ENCODE data around the gene GARIN5B.
A peak's percentile ranks its signal among the peaks of the same experiment; 100 is the strongest.

GARIN5B gene

DNA sequence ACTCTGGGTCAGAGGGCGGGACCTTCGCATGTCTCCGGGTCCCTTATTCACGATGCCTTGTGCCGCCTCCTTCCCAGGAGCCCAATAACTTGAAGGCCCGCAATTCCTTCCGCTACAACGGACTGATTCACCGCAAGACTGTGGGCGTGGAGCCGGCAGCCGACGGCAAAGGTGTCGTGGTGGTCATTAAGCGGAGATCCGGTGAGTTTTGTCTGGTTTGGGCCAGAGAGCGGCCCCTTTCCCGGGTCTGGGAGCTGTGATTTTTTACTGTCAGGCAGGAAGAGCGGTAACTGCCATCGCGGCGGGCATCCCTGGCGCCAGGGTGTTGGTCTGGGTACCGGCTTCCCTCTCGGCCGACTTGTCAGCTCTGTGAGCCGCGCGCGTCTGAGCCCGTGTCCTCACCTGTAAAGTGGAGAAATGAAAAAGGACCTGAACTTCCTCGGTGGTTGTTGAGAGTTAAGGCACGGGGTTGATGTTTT lies 23.5 kb upstream of the GARIN5B start:
- H3K4me3 ChIP-seq (ENCODE audit: low read length): peak overlapping the region; percentile 83
- H3K27ac ChIP-seq (ENCODE audit: low read depth, low read length): peak overlapping the region; percentile 62; the same call in 1 of the 2 replicates
- no peaks in the 10 kb centered on the region for H3K9me3 ChIP-seq (ENCODE audit: insufficient read depth, low read depth, low read length)
- 7% methylated on average over 33 of the region's 33 CpGs for WGBS
- H3K4me1 ChIP-seq (ENCODE audit: insufficient read depth, low read length): peaks cover 13% of the 10 kb centered on the region; the same call in 1 of the 2 replicates
- peaks cover 42% of the 10 kb centered on the region for H3K36me3 ChIP-seq (ENCODE audit: insufficient read depth, low read length)
- peak overlapping the region; percentile 91 for H3K9ac ChIP-seq (ENCODE audit: low read depth, low read length)
- H3K27me3 ChIP-seq (ENCODE audit: insufficient read depth, low read length): peaks cover 9% of the 10 kb centered on the region; the same call in 1 of the 2 replicates

DNA sequence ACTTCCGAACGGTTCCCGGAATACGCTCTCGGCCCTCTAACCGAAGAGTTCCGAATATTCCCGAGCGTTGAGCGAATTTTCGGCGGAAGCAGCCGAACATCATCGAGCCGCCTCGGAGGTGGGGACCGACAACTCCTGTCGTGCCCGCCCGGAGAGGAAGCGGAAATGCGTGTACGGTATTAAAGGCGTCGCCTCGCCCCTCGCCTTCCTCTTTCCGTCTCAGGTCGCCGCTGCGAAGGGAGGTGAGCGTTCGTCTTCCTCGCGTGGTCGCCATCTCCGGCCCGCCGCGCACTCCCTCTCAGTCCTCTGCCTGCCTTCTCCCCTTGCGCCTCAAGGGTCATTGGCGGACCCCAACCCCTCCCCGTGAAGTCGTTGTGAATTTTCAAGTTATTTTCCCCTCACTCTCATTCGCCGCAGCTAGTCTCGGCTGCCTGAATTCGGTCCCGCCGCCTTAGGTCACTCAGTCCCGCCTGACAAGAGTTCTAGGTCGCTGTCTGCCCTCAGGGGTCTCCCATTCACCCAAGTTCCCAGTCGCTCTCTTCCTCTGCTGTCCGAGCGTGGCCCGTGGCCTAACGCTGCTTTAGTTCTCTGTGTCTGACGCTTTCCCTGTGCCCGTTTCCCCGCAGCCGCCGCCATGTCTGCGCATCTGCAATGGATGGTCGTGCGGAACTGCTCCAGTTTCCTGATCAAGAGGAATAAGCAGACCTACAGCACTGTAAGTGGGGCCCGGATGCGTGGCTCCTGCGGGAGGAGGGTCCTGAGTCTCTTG lies 22.8 kb upstream of the GARIN5B start, which contains the start of gene RPL28:
TSS of gene RPL28 (plus strand) at position 209 of the 769 bp plus-strand sequence. CDS start at position 635, 426 bp downstream.
- Histone ChIP-seq H3K9me3 (ENCODE audit: insufficient read depth, low read depth, low read length) (no peaks in the 10 kb centered on the region), H3K27me3 (ENCODE audit: insufficient read depth, low read length) (peaks cover 9% of the 10 kb centered on the region; the same call in 1 of the 2 replicates), H3K36me3 (ENCODE audit: insufficient read depth, low read length) (peaks cover 42% of the 10 kb centered on the region), H3K9ac (ENCODE audit: low read depth, low read length) (peak within 1 kb of the TSS; percentile 91), H3K4me1 (ENCODE audit: insufficient read depth, low read length) (peaks cover 13% of the 10 kb centered on the region; the same call in 1 of the 2 replicates), H3K4me3 (ENCODE audit: low read length) (peak within 1 kb of the TSS; percentile 83), H3K27ac (ENCODE audit: low read depth, low read length) (peak within 1 kb of the TSS; percentile 86)
- WGBS: under 1% methylated on average over 68 of the region's 68 CpGs

DNA sequence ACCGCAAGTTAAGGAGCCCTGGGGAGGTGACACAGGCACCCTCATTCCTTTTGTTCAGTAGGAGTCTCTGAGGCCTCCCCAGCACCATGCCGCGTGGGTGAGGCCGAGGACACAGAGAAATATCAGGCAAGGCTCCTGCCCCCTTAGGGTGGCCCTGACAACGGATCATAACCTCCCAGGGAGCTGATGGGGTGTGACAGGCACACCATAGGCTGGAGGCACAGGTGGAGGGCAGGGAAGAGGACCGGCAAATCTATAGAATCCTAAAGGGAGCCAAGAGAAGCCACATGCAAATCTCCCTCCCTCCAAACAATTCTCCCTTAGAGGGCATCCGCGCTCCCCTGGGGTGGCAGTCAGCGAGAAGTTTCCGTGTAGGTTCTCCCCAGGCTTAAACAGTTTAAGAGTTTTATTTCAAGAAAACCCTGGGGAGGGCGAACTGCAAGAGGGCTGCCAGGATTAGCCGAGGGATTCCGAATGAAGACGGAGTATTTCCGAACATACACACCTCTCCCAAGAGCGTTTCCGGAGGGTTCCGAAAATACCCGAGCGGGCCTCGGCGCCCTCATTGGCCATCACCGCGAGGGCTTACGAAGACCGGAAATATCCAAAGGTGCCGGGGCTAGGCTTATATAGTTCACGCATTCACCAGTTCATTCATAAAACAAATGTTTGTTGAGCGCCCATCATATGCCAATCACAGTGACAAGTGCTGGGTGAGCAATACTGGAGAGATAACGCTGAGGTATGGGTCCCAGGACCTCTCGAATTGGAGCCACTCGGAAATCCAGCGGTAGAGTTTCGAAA lies 22.1 kb upstream of the GARIN5B start:
- peak overlapping the region; percentile 84 for H3K9ac ChIP-seq (ENCODE audit: low read depth, low read length)
- H3K36me3 ChIP-seq (ENCODE audit: insufficient read depth, low read length): peaks cover 39% of the 10 kb centered on the region
- H3K27me3 ChIP-seq (ENCODE audit: insufficient read depth, low read length): peaks cover 9% of the 10 kb centered on the region; the same call in 1 of the 2 replicates
- peak overlapping the region; percentile 86 for H3K27ac ChIP-seq (ENCODE audit: low read depth, low read length)
- 6% methylated on average over 34 of the region's 34 CpGs for WGBS
- H3K4me1 ChIP-seq (ENCODE audit: insufficient read depth, low read length): peaks cover 13% of the 10 kb centered on the region; the same call in 1 of the 2 replicates
- H3K9me3 ChIP-seq (ENCODE audit: insufficient read depth, low read depth, low read length): no peaks in the 10 kb centered on the region
- H3K4me3 ChIP-seq (ENCODE audit: low read length): peak overlapping the region; percentile 83

DNA sequence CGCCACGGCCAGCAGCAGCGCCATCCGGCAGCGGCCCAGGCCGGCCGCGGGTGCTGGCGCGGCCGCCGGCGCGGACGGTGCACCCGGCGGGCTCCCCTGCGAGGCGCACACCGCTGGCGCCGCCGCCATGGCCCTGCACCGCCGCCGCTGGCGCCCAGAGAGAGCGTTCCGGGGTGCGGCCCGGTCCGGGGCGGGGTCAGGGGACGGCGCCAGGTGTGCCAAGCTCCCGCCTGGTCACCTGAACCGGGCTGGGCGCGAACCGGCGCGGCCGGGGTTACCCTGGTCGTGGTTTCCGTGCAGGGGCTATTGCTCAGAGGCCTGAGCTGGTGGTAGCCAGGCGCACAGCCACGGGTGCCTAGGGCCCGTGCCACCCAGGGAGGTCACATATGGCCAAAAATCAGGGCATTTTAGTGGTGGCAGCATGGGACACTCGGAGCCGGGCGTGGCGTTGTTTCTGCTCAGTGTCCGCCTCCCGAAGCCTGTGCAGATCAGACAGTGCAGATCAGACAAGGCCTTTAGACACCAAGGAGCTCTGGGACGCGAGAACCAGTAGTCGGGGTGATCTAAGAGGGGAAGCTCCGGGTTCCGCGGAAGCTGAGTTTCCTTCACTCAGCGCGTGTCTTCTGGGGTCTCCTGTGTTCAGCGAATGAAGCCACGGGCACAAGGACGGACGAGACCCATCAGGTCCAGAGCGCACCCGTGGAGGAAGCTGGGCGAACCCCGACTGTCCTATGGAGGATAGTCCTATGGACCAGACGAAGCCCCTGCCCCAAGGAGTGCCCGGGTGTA lies 21.3 kb upstream of the GARIN5B start, which contains the start of gene TMEM238:
TSS of gene TMEM238 (minus strand) at position 162 of the 789 bp plus-strand sequence. CDS start at position 129, 33 bp downstream.
- Histone ChIP-seq H3K9ac (ENCODE audit: low read depth, low read length) (peak within 1 kb of the TSS; percentile 84), H3K4me1 (ENCODE audit: insufficient read depth, low read length) (peaks cover 13% of the 10 kb centered on the region; the same call in 1 of the 2 replicates), H3K4me3 (ENCODE audit: low read length) (peak within 1 kb of the TSS; percentile 83), H3K9me3 (ENCODE audit: insufficient read depth, low read depth, low read length) (no peaks in the 10 kb centered on the region), H3K27me3 (ENCODE audit: insufficient read depth, low read length) (peaks cover 9% of the 10 kb centered on the region; the same call in 1 of the 2 replicates), H3K36me3 (ENCODE audit: insufficient read depth, low read length) (peaks cover 31% of the 10 kb centered on the region), H3K27ac (ENCODE audit: low read depth, low read length) (peak within 1 kb of the TSS; percentile 86)
- 28% methylated on average over 72 of the region's 72 CpGs for WGBS

DNA sequence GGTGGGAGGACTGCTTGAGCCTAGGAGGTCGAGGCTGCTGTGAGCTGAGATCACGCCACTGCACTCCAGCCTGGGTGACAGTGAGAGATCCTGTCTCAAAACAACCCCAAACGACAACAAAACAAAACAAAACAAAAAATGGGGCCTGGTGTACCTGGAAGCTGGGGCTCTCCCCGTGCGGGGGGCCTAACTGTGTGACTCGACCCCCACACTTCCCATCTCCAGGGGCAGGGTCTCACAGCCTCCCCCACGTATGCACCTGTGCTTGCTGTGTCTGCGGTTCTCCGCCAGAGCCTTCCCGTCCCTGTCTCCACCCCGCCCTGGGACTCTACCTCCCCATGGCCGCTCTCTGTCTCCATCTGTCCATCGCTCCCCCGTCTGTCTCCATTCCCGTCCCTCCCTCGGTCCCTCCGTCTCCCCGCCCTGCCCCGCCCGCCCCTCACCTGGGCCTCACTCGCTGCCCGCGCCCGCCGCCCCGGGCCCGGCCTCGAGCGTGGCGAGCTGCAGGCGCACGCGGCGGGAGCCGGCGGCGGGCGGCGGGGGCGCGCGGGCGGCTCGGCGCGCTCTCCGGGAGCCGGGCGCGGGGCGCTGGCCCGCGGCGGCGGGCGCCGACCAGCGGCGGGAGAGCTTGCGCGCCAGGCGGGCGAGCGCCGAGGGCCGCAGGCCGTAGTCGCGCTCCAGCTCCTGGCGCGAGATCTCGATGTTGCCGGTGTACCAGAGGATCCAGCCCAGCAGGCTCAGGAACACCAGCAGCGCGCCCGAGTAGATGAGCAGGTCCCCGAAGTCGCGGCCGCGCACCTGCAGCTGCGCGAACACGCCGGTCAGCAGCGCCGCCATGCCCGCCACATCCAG lies 20.4 kb upstream of the GARIN5B start:
- Histone ChIP-seq H3K9ac (ENCODE audit: low read depth, low read length) (peak overlapping the region; percentile 84), H3K4me3 (ENCODE audit: low read length) (peak overlapping the region; percentile 83), H3K36me3 (ENCODE audit: insufficient read depth, low read length) (peaks cover 23% of the 10 kb centered on the region), H3K27me3 (ENCODE audit: insufficient read depth, low read length) (peaks cover 15% of the 10 kb centered on the region), H3K27ac (ENCODE audit: low read depth, low read length) (no peak overlapping the region; the same call in 1 of the 2 replicates), H3K4me1 (ENCODE audit: insufficient read depth, low read length) (peaks cover 13% of the 10 kb centered on the region; the same call in 1 of the 2 replicates), H3K9me3 (ENCODE audit: insufficient read depth, low read depth, low read length) (no peaks in the 10 kb centered on the region)
- 5% methylated on average over 88 of the region's 88 CpGs for WGBS

DNA sequence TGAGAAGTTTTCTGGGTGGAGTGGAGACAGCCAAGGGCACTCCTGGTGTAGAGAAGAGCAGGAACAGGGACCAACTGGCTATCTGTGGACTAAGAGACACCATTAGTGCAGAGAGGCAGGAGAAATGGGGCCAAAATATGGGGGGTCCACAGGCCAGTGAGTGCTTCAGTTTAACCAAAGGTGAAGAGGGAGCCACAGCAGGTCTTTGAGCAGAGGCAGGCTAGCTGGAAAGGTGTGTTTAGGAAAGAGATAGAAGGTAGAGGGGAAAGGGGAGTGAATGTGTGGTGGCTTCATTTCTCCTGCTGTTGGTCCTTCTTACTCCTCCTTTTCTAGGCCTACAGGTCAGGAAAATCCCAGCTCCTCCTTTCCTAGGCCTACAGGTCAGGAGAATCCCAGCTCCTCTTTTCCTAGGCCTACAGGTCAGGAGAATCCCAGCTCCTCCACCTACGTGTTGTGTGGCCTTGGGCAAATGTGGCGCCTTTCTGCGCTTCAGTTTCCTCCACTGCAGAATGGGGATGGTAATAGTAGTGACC lies 19.5 kb upstream of the GARIN5B start:
- WGBS: 98% methylated on average over 3 of the region's 3 CpGs
- H3K27me3 ChIP-seq (ENCODE audit: insufficient read depth, low read length): peaks cover 21% of the 10 kb centered on the region
- H3K36me3 ChIP-seq (ENCODE audit: insufficient read depth, low read length): peaks cover 14% of the 10 kb centered on the region
- H3K4me1 ChIP-seq (ENCODE audit: insufficient read depth, low read length): peaks cover 13% of the 10 kb centered on the region; the same call in 1 of the 2 replicates
- 0 out of 2 replicates have a peak overlapping the region, but pooled peaks have one; percentile 55 for H3K4me3 ChIP-seq (ENCODE audit: low read length)
- no peaks in the 10 kb centered on the region for H3K9me3 ChIP-seq (ENCODE audit: insufficient read depth, low read depth, low read length)
- H3K27ac ChIP-seq (ENCODE audit: low read depth, low read length): no peak overlapping the region
- H3K9ac ChIP-seq (ENCODE audit: low read depth, low read length): no peak overlapping the region

DNA sequence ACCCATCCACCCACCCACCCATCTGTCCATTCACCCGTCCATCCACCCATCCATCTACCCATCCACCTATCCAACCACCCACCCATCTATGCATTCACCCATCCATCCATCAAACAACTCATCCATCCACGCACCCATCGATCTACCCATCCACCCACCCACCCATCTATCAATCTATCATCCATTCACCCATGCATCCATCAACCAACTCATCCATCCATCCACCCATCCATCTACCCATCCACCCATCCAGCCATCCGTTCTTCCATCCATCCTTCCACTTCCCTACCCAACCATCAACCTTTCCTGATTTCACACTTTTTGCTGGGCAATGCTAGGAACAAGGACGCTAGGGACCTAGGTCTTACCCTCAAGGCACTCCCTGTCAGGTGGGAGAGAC lies 19.0 kb upstream of the GARIN5B start:
- Histone ChIP-seq H3K27me3 (ENCODE audit: insufficient read depth, low read length) (peaks cover 24% of the 10 kb centered on the region), H3K9me3 (ENCODE audit: insufficient read depth, low read depth, low read length) (no peaks in the 10 kb centered on the region), H3K9ac (ENCODE audit: low read depth, low read length) (no peak overlapping the region), H3K36me3 (ENCODE audit: insufficient read depth, low read length) (peaks cover 8% of the 10 kb centered on the region), H3K4me1 (ENCODE audit: insufficient read depth, low read length) (peaks cover 8% of the 10 kb centered on the region; the same call in 1 of the 2 replicates), H3K4me3 (ENCODE audit: low read length) (no peak overlapping the region), H3K27ac (ENCODE audit: low read depth, low read length) (no peak overlapping the region)
- 92% methylated on average over 5 of the region's 5 CpGs for WGBS

DNA sequence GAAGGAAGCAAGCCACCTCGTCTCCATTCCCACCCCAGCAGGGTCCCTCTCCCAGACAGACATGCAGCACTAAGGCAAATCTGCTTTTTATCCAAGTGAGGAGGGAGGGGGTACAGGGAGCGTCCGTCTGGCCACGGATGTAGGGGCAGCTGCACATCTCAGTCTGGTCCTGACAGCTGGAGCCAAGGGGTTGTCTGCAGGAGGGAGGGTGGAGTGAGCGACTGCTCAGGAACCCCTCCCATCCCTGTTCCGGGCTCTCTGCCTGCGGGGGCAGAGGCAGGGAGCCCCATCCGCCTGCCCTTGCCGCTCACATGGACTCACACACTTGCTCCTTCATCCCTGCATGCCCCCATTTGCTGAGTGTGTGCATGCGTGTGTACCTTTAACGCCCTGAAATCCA lies 16.1 kb upstream of the GARIN5B start:
- H3K27ac ChIP-seq (ENCODE audit: low read depth, low read length): no peak overlapping the region
- H3K4me1 ChIP-seq (ENCODE audit: insufficient read depth, low read length): peaks cover 16% of the 10 kb centered on the region
- 64% methylated on average over 11 of the region's 11 CpGs for WGBS
- H3K36me3 ChIP-seq (ENCODE audit: insufficient read depth, low read length): no peaks in the 10 kb centered on the region
- H3K4me3 ChIP-seq (ENCODE audit: low read length): no peak overlapping the region
- H3K27me3 ChIP-seq (ENCODE audit: insufficient read depth, low read length): peaks cover 30% of the 10 kb centered on the region
- H3K9ac ChIP-seq (ENCODE audit: low read depth, low read length): no peak overlapping the region
- H3K9me3 ChIP-seq (ENCODE audit: insufficient read depth, low read depth, low read length): no peaks in the 10 kb centered on the region

DNA sequence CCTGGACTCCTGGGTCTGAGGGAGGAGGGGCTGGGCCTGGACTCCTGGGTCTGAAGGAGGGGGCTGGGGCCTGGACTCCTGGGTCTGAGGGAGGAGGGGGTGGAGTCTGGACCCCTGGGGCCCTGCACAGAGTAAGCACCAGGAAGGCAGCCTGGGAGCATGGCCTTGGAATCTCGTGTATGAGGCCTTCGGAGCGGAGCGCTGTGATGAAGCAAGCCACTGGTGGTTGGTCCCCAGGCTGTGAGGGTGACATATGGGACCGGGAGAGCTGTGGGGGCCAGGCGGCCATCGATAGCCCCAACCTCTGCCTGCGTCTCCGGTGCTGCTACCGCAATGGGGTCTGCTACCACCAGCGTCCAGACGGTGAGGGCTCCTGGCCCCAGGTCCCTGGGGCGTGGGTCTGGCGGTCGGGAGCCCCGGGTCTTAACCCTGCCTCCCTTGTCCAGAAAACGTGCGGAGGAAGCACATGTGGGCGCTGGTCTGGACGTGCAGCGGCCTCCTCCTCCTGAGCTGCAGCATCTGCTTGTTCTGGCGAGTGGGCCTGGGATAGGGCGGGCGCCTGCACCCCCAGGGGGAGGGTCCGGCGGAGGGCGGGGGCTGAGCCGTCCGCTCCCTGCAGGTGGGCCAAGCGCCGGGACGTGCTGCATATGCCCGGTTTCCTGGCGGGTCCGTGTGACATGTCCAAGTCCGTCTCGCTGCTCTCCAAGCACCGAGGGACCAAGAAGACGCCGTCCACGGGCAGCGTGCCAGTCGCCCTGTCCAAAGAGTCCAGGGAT lies 14.5 kb upstream of the GARIN5B start:
- Histone ChIP-seq H3K4me1 (ENCODE audit: insufficient read depth, low read length) (peaks cover 26% of the 10 kb centered on the region), H3K9me3 (ENCODE audit: insufficient read depth, low read depth, low read length) (no peaks in the 10 kb centered on the region), H3K9ac (ENCODE audit: low read depth, low read length) (0 out of 2 replicates have a peak overlapping the region, but pooled peaks have one; percentile 35), H3K36me3 (ENCODE audit: insufficient read depth, low read length) (no peaks in the 10 kb centered on the region), H3K4me3 (ENCODE audit: low read length) (peak overlapping the region; percentile 43), H3K27me3 (ENCODE audit: insufficient read depth, low read length) (peaks cover 34% of the 10 kb centered on the region), H3K27ac (ENCODE audit: low read depth, low read length) (no peak overlapping the region)
- 7% methylated on average over 43 of the region's 43 CpGs for WGBS

All from HUES64 (cell line).